ENCODE measurements around the gene GPR171. TPM values are rescaled to one million over a fixed set of nuclear protein-coding genes. Genes with fewer than 3 reads are reported as not detected.

GPR171 gene
- total RNA-seq, result not detected in 2 replicates
- not detected in 2 replicates for polyA plus RNA-seq
- not detected in 2 replicates for polyA plus RNA-seq (2011; cell fraction: cytosol; rRNA removed)
- not detected in 2 replicates for polyA plus RNA-seq (2011; cell fraction: nucleus; rRNA removed)
- polyA plus RNA-seq (2012), result not detected in 2 replicates
- polyA minus RNA-seq, result not detected in 2 replicates
- polyA minus RNA-seq (2011; cell fraction: cytosol; rRNA and poly(A)+ RNA removed), result not detected
- polyA minus RNA-seq (2011; cell fraction: nucleus; rRNA and poly(A)+ RNA removed), result not detected in 2 replicates
- Bru-seq, nascent RNA, result not detected
- not detected for BruChase-seq, experiment 1, labeled RNA remaining after a 6-hour chase
- BruChase-seq, experiment 2, labeled RNA remaining after a 2-hour chase, result not detected
- long read RNA-seq, result 0 reads

- Histone ChIP-seq H2AFZ (ENCODE audit: low read depth, low read length) (no peak within 1 kb of the TSS), H3K27ac (ENCODE audit: insufficient read depth, low read depth, low read length) (no peak within 1 kb of the TSS), H3K79me2 (ENCODE audit: control insufficient read depth, insufficient read depth, low read length) (no peaks in the 10 kb centered on the region), H3K9me3 (replicated peaks; ENCODE audit: control insufficient read depth, insufficient read depth, low read length) (no peaks in the 10 kb centered on the region), H3K36me3 (ENCODE audit: control insufficient read depth in 2 of 2, extremely low read depth in 1 of 2, insufficient read depth in 2 of 2, low read length in 2 of 2) (no peaks in the 10 kb centered on the region), H3K9me1 (replicated peaks; ENCODE audit: control insufficient read depth, extremely low read depth, insufficient read depth, low read length) (no peaks in the 10 kb centered on the region), H4K20me1 (replicated peaks; ENCODE audit: control insufficient read depth, extremely low read depth, insufficient read depth, low read length) (no peaks in the 10 kb centered on the region), H3K9ac (replicated peaks; ENCODE audit: extremely low read depth, insufficient read depth, low read length) (no peak within 1 kb of the TSS), H3K27me3 (ENCODE audit: control insufficient read depth in 2 of 2, insufficient read depth in 2 of 2, low read length in 2 of 2) (no peaks in the 10 kb centered on the region), H3K4me1 (ENCODE audit: control insufficient read depth, extremely low read depth, insufficient read depth, low read length) (no peaks in the 10 kb centered on the region), H3K4me3 (replicated peaks in 1 of 3; ENCODE audit: insufficient read depth in 1 of 3, low read depth in 1 of 3, low read length in 3 of 3) (no peak within 1 kb of the TSS), H3K4me2 (ENCODE audit: insufficient read depth, low read length) (no peak within 1 kb of the TSS)
- no peak for DNase-seq (ENCODE audit: low read depth, low spot score)
- ChIA-PET CTCF (interaction anchor here (1.3 kb wide), 1 partner anchor 8 kb away, joined by 4 read pairs; no protein-coding TSS in a partner anchor), POLR2A (no interaction called here)
- intact Hi-C loops (cut with micrococcal nuclease) (no loop called here), dilution Hi-C loops (cut with MboI; ENCODE audit: extremely low pct_ligation_motif_present, low sequenced_read_pairs) (no loop called here)
- TF ChIP-seq POLR2A (IDR thresholded peaks at IDR 0.05; ENCODE audit: low read depth, low read length) (no peak), CTCF (IDR thresholded peaks at IDR 0.05; ENCODE audit: extremely low read depth in 1 of 2, insufficient read depth in 1 of 2, low read depth in 1 of 2, low read length in 2 of 2) (no peak), MAX (IDR thresholded peaks at IDR 0.05; ENCODE audit: insufficient read depth, insufficient read length) (no peak), POLR2AphosphoS5 (IDR thresholded peaks at IDR 0.05; ENCODE audit: insufficient read depth, low read depth, low read length) (no peak), GATA2 (IDR thresholded peaks at IDR 0.05; ENCODE audit: insufficient read depth, insufficient read length, low read depth, low read length) (no peak), FOS (IDR thresholded peaks at IDR 0.05; ENCODE audit: borderline replicate concordance, insufficient read depth, low read length) (no peak), MYC (IDR thresholded peaks at IDR 0.05; ENCODE audit: low read depth, low read length) (no peak), JUN (IDR thresholded peaks at IDR 0.05; ENCODE audit: borderline replicate concordance, insufficient read depth, insufficient read length, low read depth) (no peak), EZH2 (IDR thresholded peaks at IDR 0.05; ENCODE audit: borderline replicate concordance, low read depth, low read length, severe bottlenecking) (no peak)
- no peak for FAIRE-seq
- no TSS peak for BruUV-seq (replicated peaks)
Observed at GRCh38 chr3:151203051-151203420, at the start of gene GPR171. GPR171 (minus strand) TSS chr3:151203216; CDS start chr3:151199386, 3,830 bp downstream.
